RKO (cell line): ENCODE measurements around the gene SPAG8.

Source experiments
- DNase-seq: peaks from one replicate; pipeline ENCODE4 v3.0.0-alpha.2; 2016; ENCODE audit warnings: low spot score

The SPAG8 gene

GRCh38 chr9:35771943-35772342 lies 40.1 kb downstream of the SPAG8 start:
- DNase-seq = no peak

- no peak for DNase-seq
Measured at GRCh38 chr9:35771534-35771933, 40.5 kb downstream of the SPAG8 start.

- DNase-seq = no peak
Measured at GRCh38 chr9:35771075-35771433, 41.0 kb downstream of the SPAG8 start.

GRCh38 chr9:35769763-35770162 lies 42.3 kb downstream of the SPAG8 start:
- DNase-seq = no peak

GRCh38 chr9:35767458-35767857 lies 44.6 kb downstream of the SPAG8 start:
- no peak for DNase-seq

- DNase-seq = no peak
Measured at GRCh38 chr9:35766997-35767396, 45.1 kb downstream of the SPAG8 start.

GRCh38 chr9:35763803-35764202 lies 48.3 kb downstream of the SPAG8 start:
- no peak for DNase-seq

GRCh38 chr9:35763181-35763580 lies 48.9 kb downstream of the SPAG8 start:
- no peak for DNase-seq

GRCh38 chr9:35760651-35761050 lies 51.4 kb downstream of the SPAG8 start:
- DNase-seq = no peak

- DNase-seq = no peak
Measured at GRCh38 chr9:35759795-35760194, 52.3 kb downstream of the SPAG8 start.
